Activated CD8-positive, alpha-beta memory T cell treated with anti-CD3 and anti-CD28 coated beads for 4 hours (primary cell): Measurements from ENCODE around the gene MAP3K5.
"Not testable (repeated sequence)": the region's sequence is repeated elsewhere in the genome, so short reads cannot be mapped to it uniquely, and the experiment has no call there.

Experiments used
- DNase-seq, 2 donors: peaks; one replicate each; pipeline ENCODE4 v3.0.0-alpha.2; 2020; ENCODE audit warnings: low read depth in 2 of 2

Gene MAP3K5

GRCh38 chr6:136773473-136773796, 18.8 kb downstream of the MAP3K5 start:
- no peak for DNase-seq

GRCh38 chr6:136772685-136773472, 19.4 kb downstream of the MAP3K5 start:
- DNase-seq = no peak

- DNase-seq = no peak
Measured at GRCh38 chr6:136771306-136771705, 21.0 kb downstream of the MAP3K5 start.

- DNase-seq = no peak
Measured at GRCh38 chr6:136769759-136770158, 22.5 kb downstream of the MAP3K5 start.

GRCh38 chr6:136769124-136769523, 23.2 kb downstream of the MAP3K5 start:
- DNase-seq = no peak

- no peak for DNase-seq
Measured at GRCh38 chr6:136767570-136768309, 24.5 kb downstream of the MAP3K5 start.

GRCh38 chr6:136767103-136767502, 25.2 kb downstream of the MAP3K5 start:
- DNase-seq = no peak

- DNase-seq = no peak
Measured at GRCh38 chr6:136766274-136766673, 26.0 kb downstream of the MAP3K5 start.

GRCh38 chr6:136764517-136764993, 27.7 kb downstream of the MAP3K5 start:
- DNase-seq = no peak

- no peak for DNase-seq
Measured at GRCh38 chr6:136763716-136764516, 28.4 kb downstream of the MAP3K5 start.

GRCh38 chr6:136763255-136763654, 29.0 kb downstream of the MAP3K5 start:
- DNase-seq = no peak

GRCh38 chr6:136762022-136762975, 30.0 kb downstream of the MAP3K5 start:
- DNase-seq = no peak

- DNase-seq = no peak
Measured at GRCh38 chr6:136761227-136761922, 30.9 kb downstream of the MAP3K5 start.

GRCh38 chr6:136760781-136761180, 31.5 kb downstream of the MAP3K5 start:
- DNase-seq = not testable (repeated sequence)

GRCh38 chr6:136757150-136757549, 35.1 kb downstream of the MAP3K5 start:
- DNase-seq = no peak

- no peak for DNase-seq
Measured at GRCh38 chr6:136754820-136755219, 37.5 kb downstream of the MAP3K5 start.

GRCh38 chr6:136753624-136754023, 38.7 kb downstream of the MAP3K5 start:
- DNase-seq = peak; percentile 12 to 31

- no peak for DNase-seq
Measured at GRCh38 chr6:136752554-136752953, 39.7 kb downstream of the MAP3K5 start.

GRCh38 chr6:136751991-136752390, 40.3 kb downstream of the MAP3K5 start:
- DNase-seq = no peak

GRCh38 chr6:136751522-136751956, 40.7 kb downstream of the MAP3K5 start:
- DNase-seq = no peak
